Activated effector memory CD4-positive, alpha-beta T cell treated with Interleukin-2 at 50 U/mL for 16 hours (primary cell): ENCODE results near the gene STX5.
"Not testable (repeated sequence)": the region's sequence is repeated elsewhere in the genome, so short reads cannot be mapped to it uniquely, and the experiment has no call there.

ENCODE experiments used
- DNase-seq: peaks from one replicate; pipeline ENCODE4 v3.0.0-alpha.2; 2020

STX5 gene

GRCh38 chr11:62854013-62854824 lies 22.4 kb upstream of the STX5 start:
- DNase-seq = no peak

- DNase-seq = no peak
Measured at GRCh38 chr11:62853279-62853965, 21.6 kb upstream of the STX5 start.

- DNase-seq = no peak
Measured at GRCh38 chr11:62852523-62853188, 20.8 kb upstream of the STX5 start.

- DNase-seq = no peak
Measured at GRCh38 chr11:62851807-62852522, 20.1 kb upstream of the STX5 start.

GRCh38 chr11:62850911-62851806 lies 19.3 kb upstream of the STX5 start:
- no peak for DNase-seq

GRCh38 chr11:62847767-62848314 lies 16.0 kb upstream of the STX5 start:
- no peak for DNase-seq

- DNase-seq = no peak
Measured at GRCh38 chr11:62846177-62846576, 14.3 kb upstream of the STX5 start.

- DNase-seq = no peak
Measured at GRCh38 chr11:62844154-62844553, 12.3 kb upstream of the STX5 start.

- DNase-seq = no peak
Measured at GRCh38 chr11:62843466-62843865, 11.6 kb upstream of the STX5 start.

GRCh38 chr11:62842891-62843290 lies 11.0 kb upstream of the STX5 start:
- not testable (repeated sequence) for DNase-seq

- DNase-seq = no peak
Measured at GRCh38 chr11:62842171-62842741, 10.4 kb upstream of the STX5 start.

GRCh38 chr11:62841361-62842170 lies 9.7 kb upstream of the STX5 start:
- DNase-seq = peak; percentile 78

GRCh38 chr11:62840721-62841360 lies 9.0 kb upstream of the STX5 start:
- DNase-seq = peak; percentile 56

- peak; percentile 86 for DNase-seq
Measured at GRCh38 chr11:62839050-62839945, 7.4 kb upstream of the STX5 start, which contains the start of gene WDR74. Gene WDR74, minus strand, starts transcription at chr11:62839590. Its CDS starts 20 bp downstream, at chr11:62839570.

GRCh38 chr11:62835336-62835735 lies 3.5 kb upstream of the STX5 start:
- DNase-seq = no peak

GRCh38 chr11:62832336-62833234 lies 734 bp upstream of the STX5 start, which contains the start of gene TEX54:
Gene TEX54, minus strand, starts transcription at chr11:62832841.
- DNase-seq = no peak

- DNase-seq = no peak
Measured at GRCh38 chr11:62830904-62831519, 839 bp downstream of the STX5 start.
